Transverse colon (tissue), 4 donors: ENCODE data around the gene PCDHA1.

ENCODE experiments used
- CTCF ChIP-seq, 5 experiments: fragments of 200-600 bp in 3 of 5; fragments of 450-650 bp in 2 of 5; sonication (generic) in 3 of 5; IDR thresholded peaks; 1 replicate in 2 of 5; 2 replicates in 3 of 5; pipeline ENCODE4 v1.5.1; 2016 to 2017; ENCODE audit warnings: antibody characterized with exemption in 5 of 5, inconsistent platforms in 3 of 5, mild to moderate bottlenecking in 2 of 5, moderate library complexity in 1 of 5
- EP300 ChIP-seq: sonication (generic); formaldehyde crosslinking; IDR thresholded peaks from one replicate; pipeline ENCODE4 v1.6.1; 2017; ENCODE audit warnings: antibody characterized with exemption, low read depth
- POLR2A ChIP-seq: fragments of 450-650 bp; IDR thresholded peaks from one replicate; pipeline ENCODE4 v1.6.1; 2016; ENCODE audit warnings: antibody characterized with exemption, mild to moderate bottlenecking, moderate library complexity
- POLR2AphosphoS5 ChIP-seq, 3 donors: sonication (generic); formaldehyde crosslinking; IDR thresholded peaks; one replicate each; pipeline ENCODE4 v1.6.1; 2016; ENCODE audit warnings: antibody characterized with exemption in 3 of 3

- no peak for TF ChIP-seq CTCF (IDR thresholded peaks at IDR 0.05)
- TF ChIP-seq POLR2A: no peak
- TF ChIP-seq POLR2AphosphoS5 (IDR thresholded peaks at IDR 0.05): no peak
- TF ChIP-seq EP300: no peak
These were observed 264.9 kb downstream of the PCDHA1 start, which contains the start of gene PCDHB1 for GRCh38 chr5:141050622-141051520.
